ENCODE results near the gene UNG. TPM values are rescaled to one million over a fixed set of nuclear protein-coding genes. Genes with fewer than 3 reads are reported as not detected.

Gene UNG
- total and polyA plus RNA-seq, 9 of the 15 experiments (the other 6 are each of a cell fraction or from before 2014, with no cell fraction given) = 8.4 to 59.8 (median 41.0) TPM

DNA sequence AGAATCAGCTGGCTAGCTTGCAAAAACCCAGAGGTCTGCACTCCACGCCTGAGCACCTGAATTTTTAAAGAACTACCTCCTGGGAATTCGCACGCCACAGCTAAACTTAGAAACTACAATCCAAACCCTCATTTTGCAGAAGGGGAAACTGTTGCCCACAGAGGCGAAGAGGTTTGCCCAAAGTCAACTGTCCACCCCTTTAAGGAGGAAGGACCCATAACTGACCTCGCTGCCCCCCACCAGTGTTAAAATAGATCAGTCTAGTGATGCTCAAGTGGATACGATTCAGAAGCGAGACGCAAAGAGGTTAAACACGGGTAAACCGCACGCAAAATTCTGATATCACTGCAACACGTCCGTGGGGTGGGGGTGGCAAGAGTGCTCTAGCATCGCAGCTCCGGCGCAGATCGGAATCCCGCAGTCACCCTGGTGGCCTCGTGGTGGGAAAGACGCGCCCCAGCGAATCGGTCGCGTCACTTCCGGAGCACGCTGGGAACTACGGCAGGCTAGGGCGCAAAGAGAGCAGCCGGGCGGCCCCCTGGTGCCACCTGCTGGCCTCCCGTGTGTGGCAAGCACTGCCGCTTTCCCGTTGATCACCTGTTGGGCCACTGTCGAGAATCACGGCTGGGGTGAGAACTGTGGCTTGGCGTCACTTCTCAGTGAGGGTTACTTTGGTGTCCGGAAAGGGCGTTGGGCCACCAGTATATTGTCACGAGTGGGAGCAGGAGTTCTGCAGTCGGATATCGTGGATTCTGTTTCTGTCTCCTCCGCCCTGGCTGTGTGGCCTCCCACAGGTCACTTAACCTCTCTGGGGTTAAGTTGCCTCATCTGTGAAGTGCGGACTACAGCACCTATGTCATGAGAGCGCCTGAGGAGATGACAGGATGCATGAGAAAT is 4.1 kb upstream of the UNG start, which contains the start of gene ALKBH2 (continued):
- TF ChIP-seq FOSL1 (tag; conservative IDR thresholded peaks at IDR 0.05) = peak; percentile 21; the same call in 1 of the 2 replicates
- TF ChIP-seq, protein P1, sequence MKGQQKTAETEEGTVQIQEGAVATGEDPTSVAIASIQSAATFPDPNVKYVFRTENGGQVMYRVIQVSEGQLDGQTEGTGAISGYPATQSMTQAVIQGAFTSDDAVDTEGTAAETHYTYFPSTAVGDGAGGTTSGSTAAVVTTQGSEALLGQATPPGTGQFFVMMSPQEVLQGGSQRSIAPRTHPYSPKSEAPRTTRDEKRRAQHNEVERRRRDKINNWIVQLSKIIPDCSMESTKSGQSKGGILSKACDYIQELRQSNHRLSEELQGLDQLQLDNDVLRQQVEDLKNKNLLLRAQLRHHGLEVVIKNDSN (CRISPR knock-in tag; IDR thresholded peaks at IDR 0.05) = peak; percentile 75
- TF ChIP-seq SMAD3 (CRISPR knock-in tag; conservative IDR thresholded peaks at IDR 0.05) = no peak
- TF ChIP-seq ZNF507 (tag; conservative IDR thresholded peaks at IDR 0.05) = no peak
- no peak for TF ChIP-seq SLC30A9 (CRISPR knock-in tag; IDR thresholded peaks at IDR 0.05)
- TF ChIP-seq HLTF (IDR thresholded peaks at IDR 0.05) = peak; percentile 49; the same call in 1 of the 2 replicates
- TF ChIP-seq, protein P2, sequence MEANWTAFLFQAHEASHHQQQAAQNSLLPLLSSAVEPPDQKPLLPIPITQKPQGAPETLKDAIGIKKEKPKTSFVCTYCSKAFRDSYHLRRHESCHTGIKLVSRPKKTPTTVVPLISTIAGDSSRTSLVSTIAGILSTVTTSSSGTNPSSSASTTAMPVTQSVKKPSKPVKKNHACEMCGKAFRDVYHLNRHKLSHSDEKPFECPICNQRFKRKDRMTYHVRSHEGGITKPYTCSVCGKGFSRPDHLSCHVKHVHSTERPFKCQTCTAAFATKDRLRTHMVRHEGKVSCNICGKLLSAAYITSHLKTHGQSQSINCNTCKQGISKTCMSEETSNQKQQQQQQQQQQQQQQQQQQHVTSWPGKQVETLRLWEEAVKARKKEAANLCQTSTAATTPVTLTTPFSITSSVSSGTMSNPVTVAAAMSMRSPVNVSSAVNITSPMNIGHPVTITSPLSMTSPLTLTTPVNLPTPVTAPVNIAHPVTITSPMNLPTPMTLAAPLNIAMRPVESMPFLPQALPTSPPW (CRISPR knock-in tag; IDR thresholded peaks at IDR 0.05) = peak; percentile 51; the same call in 1 of the 2 replicates
- TF ChIP-seq ZNF707 (CRISPR knock-in tag; conservative IDR thresholded peaks at IDR 0.05) = no peak
- TF ChIP-seq FOXJ3 (CRISPR knock-in tag; IDR thresholded peaks at IDR 0.05) = no peak
- TF ChIP-seq, protein P3, sequence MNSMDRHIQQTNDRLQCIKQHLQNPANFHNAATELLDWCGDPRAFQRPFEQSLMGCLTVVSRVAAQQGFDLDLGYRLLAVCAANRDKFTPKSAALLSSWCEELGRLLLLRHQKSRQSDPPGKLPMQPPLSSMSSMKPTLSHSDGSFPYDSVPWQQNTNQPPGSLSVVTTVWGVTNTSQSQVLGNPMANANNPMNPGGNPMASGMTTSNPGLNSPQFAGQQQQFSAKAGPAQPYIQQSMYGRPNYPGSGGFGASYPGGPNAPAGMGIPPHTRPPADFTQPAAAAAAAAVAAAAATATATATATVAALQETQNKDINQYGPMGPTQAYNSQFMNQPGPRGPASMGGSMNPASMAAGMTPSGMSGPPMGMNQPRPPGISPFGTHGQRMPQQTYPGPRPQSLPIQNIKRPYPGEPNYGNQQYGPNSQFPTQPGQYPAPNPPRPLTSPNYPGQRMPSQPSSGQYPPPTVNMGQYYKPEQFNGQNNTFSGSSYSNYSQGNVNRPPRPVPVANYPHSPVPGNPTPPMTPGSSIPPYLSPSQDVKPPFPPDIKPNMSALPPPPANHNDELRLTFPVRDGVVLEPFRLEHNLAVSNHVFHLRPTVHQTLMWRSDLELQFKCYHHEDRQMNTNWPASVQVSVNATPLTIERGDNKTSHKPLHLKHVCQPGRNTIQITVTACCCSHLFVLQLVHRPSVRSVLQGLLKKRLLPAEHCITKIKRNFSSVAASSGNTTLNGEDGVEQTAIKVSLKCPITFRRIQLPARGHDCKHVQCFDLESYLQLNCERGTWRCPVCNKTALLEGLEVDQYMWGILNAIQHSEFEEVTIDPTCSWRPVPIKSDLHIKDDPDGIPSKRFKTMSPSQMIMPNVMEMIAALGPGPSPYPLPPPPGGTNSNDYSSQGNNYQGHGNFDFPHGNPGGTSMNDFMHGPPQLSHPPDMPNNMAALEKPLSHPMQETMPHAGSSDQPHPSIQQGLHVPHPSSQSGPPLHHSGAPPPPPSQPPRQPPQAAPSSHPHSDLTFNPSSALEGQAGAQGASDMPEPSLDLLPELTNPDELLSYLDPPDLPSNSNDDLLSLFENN (IDR thresholded peaks at IDR 0.05; ENCODE audit: low read depth in 2 of 2, low read length in 2 of 2) = peak in 1 of 2 experiments; percentile 77; a peak in 1 of 4 replicates
- TF ChIP-seq, protein P4, sequence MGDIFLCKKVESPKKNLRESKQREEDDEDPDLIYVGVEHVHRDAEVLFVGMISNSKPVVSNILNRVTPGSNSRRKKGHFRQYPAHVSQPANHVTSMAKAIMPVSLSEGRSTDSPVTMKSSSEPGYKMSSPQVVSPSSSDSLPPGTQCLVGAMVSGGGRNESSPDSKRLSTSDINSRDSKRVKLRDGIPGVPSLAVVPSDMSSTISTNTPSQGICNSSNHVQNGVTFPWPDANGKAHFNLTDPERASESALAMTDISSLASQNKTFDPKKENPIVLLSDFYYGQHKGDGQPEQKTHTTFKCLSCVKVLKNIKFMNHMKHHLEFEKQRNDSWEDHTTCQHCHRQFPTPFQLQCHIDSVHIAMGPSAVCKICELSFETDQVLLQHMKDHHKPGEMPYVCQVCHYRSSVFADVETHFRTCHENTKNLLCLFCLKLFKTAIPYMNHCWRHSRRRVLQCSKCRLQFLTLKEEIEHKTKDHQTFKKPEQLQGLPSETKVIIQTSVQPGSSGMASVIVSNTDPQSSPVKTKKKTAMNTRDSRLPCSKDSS (IDR thresholded peaks at IDR 0.05; ENCODE audit: low read depth, partially characterized antibody) = no peak
- TF ChIP-seq HCFC1 (IDR thresholded peaks at IDR 0.05; ENCODE audit: low read depth, low read length) = peak; percentile 61
- TF ChIP-seq, protein P5, sequence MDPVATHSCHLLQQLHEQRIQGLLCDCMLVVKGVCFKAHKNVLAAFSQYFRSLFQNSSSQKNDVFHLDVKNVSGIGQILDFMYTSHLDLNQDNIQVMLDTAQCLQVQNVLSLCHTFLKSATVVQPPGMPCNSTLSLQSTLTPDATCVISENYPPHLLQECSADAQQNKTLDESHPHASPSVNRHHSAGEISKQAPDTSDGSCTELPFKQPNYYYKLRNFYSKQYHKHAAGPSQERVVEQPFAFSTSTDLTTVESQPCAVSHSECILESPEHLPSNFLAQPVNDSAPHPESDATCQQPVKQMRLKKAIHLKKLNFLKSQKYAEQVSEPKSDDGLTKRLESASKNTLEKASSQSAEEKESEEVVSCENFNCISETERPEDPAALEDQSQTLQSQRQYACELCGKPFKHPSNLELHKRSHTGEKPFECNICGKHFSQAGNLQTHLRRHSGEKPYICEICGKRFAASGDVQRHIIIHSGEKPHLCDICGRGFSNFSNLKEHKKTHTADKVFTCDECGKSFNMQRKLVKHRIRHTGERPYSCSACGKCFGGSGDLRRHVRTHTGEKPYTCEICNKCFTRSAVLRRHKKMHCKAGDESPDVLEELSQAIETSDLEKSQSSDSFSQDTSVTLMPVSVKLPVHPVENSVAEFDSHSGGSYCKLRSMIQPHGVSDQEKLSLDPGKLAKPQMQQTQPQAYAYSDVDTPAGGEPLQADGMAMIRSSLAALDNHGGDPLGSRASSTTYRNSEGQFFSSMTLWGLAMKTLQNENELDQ (CRISPR knock-in tag; IDR thresholded peaks at IDR 0.05; ENCODE audit: borderline replicate concordance) = no peak
- 0 out of 2 replicates have a peak, but pooled peaks have one; percentile 31 for TF ChIP-seq TEAD4 (IDR thresholded peaks at IDR 0.05; ENCODE audit: low read length)
- TF ChIP-seq TEAD4 (CRISPR knock-in tag; IDR thresholded peaks at IDR 0.05; ENCODE audit: borderline replicate concordance) = no peak
- peak; percentile 78 for TF ChIP-seq RBBP5 (IDR thresholded peaks at IDR 0.05; ENCODE audit: borderline replicate concordance, insufficient read depth, low read length, poor library complexity, severe bottlenecking)

All from K562 (cell line).